Activated naive CD4-positive, alpha-beta T cell treated with anti-CD3 and anti-CD28 coated beads, Interleukin-2, amount 10 ng/mL, durations not matched to agents 5 hours and 36 hours (primary cell): ENCODE results near the gene RXRB. TPM values are rescaled to one million over a fixed set of nuclear protein-coding genes. Genes with fewer than 3 reads are reported as not detected.

Experiments used
- microRNA-seq: library from miRNA; unstranded; fragments of <30 nt; microRNA quantifications from one replicate; pipeline ENCODE4 v1.2.0, GENCODE V29; 2022; ENCODE audit warnings: borderline microRNAs expressed, borderline replicate concordance
- total RNA-seq, 2 experiments: library from RNA; stranded (reverse); gene quantifications; one replicate each; pipeline ENCODE4 v1.2.3, GENCODE V29; 2021

The RXRB gene
- total RNA-seq = 10 to 100 TPM; 49.6 to 49.7 TPM

DNA sequence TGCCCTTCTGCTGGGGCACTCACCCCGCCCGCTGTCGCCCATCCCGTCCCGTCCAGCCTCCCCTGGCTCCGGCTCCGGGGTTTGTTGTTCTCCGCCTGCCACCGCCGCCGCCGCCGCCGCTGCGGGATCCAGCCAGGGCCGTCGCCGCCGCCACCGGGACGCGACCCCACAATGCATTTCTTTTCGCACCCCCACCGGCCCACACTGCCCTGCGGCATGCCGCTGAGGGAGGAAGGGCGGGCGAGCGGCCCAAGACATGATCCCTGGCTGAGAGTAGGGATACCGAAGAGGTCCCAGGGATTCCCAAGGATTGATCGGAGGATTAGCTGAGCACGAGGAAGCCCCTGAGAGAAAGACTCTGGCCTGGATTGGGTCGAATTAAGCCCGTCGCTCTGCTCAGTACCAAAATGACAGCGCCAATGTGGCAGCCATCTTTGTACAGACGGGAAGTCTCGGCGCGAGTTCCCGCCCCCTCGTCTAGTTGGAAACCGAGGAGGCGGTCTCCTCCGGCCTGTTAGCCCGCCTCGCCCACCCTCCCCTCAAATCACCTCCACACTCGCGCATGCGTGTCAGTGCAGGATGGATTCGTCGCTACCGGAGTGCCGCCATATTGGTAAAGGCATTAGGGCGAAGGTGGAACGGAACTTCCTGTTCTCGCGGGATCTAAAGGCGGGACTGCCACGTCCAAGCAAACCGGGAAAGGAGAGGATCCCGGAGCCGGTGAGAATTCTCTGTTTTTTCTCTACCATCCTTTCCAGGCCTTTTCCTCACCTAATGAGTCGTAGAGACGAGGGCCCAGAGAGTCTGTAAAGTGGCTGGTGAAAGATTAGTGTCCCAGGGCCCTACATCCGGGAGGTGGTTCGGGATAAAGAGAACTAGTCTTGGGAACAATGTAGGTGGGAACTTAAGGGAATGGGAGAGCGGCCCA is at the start of gene RXRB, which contains the start of gene SLC39A7:
RXRB (minus strand) TSS at position 447 of the 928 bp plus-strand sequence; CDS start at position 258, 189 bp downstream.
SLC39A7 (plus strand) TSS at position 649 of the 928 bp plus-strand sequence. CDS start 379 bp downstream, outside the sequence.

DNA sequence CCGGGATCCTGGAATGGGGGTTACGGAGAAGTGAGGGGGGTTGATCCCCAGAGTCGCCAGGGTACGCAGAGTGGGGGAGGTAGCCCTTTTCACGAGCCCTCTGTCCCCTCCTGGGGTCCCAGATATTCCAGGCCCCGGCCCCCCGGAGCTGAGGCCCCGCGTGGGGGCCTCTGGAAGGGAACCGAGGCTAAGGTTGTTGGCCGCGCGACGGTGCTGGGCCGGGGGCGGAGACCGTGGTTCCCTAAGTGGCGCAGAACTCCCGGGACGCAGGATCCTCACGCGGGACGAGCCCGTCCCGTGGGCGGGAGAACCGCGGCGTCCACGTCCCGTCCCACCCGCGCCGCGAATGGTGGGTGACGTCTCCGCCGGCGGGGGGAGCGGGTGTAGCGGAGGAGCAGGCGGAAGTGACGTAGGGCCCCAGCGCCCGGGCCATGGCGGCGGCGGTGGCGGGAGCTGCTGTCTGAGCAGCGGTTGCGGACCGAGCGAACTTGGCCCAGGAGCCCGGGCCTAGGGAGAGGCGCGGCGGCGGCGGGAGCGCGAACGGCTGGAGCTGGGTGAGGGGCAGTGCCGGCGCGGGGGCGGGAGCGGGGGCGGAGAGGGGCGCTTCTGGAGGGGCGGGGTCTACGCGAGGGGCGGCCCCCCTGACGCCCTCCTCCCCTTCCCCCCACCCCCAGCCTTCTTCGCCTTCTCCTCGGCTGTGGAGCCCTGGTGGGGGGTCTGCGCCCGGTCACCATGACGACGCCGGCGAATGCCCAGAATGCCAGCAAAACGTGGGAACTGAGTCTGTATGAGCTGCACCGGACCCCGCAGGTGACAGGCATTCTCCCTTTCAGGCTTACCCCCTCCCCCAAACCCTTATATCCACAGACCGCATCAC is 7.9 kb upstream of the RXRB start, which contains the start of gene RING1:
RING1 (plus strand) TSS at position 410 of the 877 bp plus-strand sequence; CDS start at position 733, 323 bp downstream.

DNA sequence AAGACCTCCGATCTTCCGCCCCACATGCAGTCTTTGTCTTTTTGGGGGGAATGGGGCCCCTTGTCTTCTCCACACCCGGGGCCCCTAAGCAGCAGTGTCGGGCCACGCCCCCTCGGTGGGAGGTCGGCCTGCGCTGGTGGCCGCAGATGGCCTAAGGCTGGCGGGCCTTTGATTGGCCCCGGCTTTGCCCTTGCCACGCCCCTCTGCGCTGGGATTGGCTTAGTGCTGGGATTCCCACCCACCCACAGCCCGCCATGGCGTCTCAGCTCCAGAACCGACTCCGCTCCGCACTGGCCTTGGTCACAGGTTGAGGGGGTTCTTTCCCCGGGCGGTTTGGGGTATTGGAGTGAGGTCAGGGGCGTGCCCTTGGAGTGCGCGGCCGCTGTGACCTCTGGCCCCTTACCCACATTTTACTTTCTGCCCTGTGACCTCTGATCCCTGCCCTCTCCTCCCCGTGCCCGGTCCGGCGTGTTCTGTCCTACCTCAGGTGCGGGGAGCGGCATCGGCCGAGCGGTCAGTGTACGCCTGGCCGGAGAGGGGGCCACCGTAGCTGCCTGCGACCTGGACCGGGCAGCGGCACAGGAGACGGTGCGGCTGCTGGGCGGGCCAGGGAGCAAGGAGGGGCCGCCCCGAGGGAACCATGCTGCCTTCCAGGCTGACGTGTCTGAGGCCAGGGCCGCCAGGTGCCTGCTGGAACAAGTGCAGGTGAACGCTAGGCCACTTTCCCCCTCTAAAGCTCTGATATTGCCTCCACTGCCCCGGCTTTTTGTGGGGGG is 4.1 kb upstream of the RXRB start, which contains the start of gene HSD17B8:
HSD17B8 (plus strand) TSS at position 241 of the 776 bp plus-strand sequence; CDS start at position 255, 14 bp downstream.

DNA sequence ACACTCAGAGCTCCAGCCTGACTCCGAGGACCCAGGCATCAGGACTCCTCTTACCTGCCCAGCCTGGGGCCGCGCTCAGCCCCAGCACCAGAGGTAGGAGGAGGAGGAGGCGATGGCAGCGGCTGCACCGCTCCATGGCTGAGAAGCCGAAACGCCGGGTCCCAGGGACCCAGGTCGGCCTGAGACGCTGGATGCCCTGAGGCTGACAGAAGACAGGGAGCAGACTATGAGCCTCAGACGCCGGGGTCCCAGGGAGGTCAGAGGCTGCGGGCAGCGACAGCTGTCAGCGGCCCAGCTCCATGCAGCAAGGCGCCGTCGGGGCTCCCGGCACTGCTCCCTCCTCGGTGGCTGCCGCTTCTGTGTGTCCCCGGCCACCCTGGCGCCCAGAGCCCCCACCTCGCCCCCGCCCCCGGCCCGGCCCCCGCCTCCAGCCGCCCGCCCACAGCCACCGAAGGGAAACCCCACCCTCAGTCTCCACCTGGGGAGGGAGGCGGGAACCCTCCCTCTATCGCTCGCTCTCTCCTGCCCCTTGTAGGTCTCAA is 8.3 kb downstream of the RXRB start, which contains the start of gene COL11A2:
COL11A2 (minus strand) TSS at position 363 of the 542 bp plus-strand sequence; CDS start at position 136, 227 bp downstream.

Small RNA genes within 50 kb of the gene (microRNA-seq; reads per million reads assigned to microRNA genes)
- 0.63 reads per million for gene MIR219A1

Other genes starting within 250 kb of the RXRB start
- gene HLA-DMA, start 247.6 kb downstream of the RXRB start, total RNA-seq = 10 to 100 TPM; 23.9 to 26.2 TPM
- 100 to 1,000 TPM; 272 to 275 TPM for gene BRD2, start 232.1 kb downstream of the RXRB start, total RNA-seq
- gene HLA-DOA, start 191.1 kb downstream of the RXRB start, total RNA-seq = 1 to 10 TPM; 1.2 to 2.9 TPM
- gene HLA-DPA1, start 127.0 kb downstream of the RXRB start, total RNA-seq = 10 to 100 TPM; 30.4 to 32.4 TPM
- 10 to 100 TPM; 19.0 to 19.2 TPM for gene HLA-DPB1, start 124.7 kb downstream of the RXRB start, total RNA-seq
- gene COL11A2, start 8.2 kb downstream of the RXRB start, total RNA-seq = under 1 TPM; 0.50 to 0.63 TPM
- gene SLC39A7, start 202 bp upstream of the RXRB start, total RNA-seq = 10 to 100 TPM; 39.6 to 41.7 TPM
- 10 to 100 TPM; 15.4 to 18.0 TPM for gene HSD17B8, start 4.0 kb upstream of the RXRB start, total RNA-seq
- 10 to 100 TPM; 37.6 to 37.7 TPM for gene RING1, start 7.8 kb upstream of the RXRB start, total RNA-seq
- gene VPS52, start 71.2 kb upstream of the RXRB start, total RNA-seq = 10 to 100 TPM; 71.8 to 76.2 TPM
- 1,000 to 10,000 TPM; 3,258 to 3,316 TPM for gene RPS18, start 71.4 kb upstream of the RXRB start, total RNA-seq
- gene B3GALT4, start 76.5 kb upstream of the RXRB start, total RNA-seq = 10 to 100 TPM; 23.3 to 23.9 TPM
- gene WDR46, start 88.6 kb upstream of the RXRB start, total RNA-seq = 10 to 100 TPM; 47.0 to 47.8 TPM
- 10 to 100 TPM; 55.1 to 57.3 TPM for gene PFDN6, start 88.9 kb upstream of the RXRB start, total RNA-seq
- gene RGL2, start 98.3 kb upstream of the RXRB start, total RNA-seq = 10 to 100 TPM; 52.5 to 58.6 TPM
- 100 to 1,000 TPM; 273 to 274 TPM for gene TAPBP, start 113.4 kb upstream of the RXRB start, total RNA-seq
- gene ZBTB22, start 117.1 kb upstream of the RXRB start, total RNA-seq = 10 to 100 TPM; 19.4 to 21.9 TPM
- gene DAXX, start 122.3 kb upstream of the RXRB start, total RNA-seq = 100 to 1,000 TPM; 108 to 111 TPM
- gene KIFC1, start 191.2 kb upstream of the RXRB start, total RNA-seq = 100 to 1,000 TPM; 106 to 109 TPM
- 10 to 100 TPM; 46.7 to 52.7 TPM for gene PHF1, start 210.3 kb upstream of the RXRB start, total RNA-seq
- gene CUTA, start 217.4 kb upstream of the RXRB start, total RNA-seq = 100 to 1,000 TPM; 197 to 215 TPM
- 10 to 100 TPM; 48.0 to 52.1 TPM for gene SYNGAP1, start 219.4 kb upstream of the RXRB start, total RNA-seq